Measurements from ENCODE around the gene TSSK2.

GRCh38 chr22:19092725-19093124 lies 38.4 kb upstream of the TSSK2 start:
- TF ChIP-seq, protein P1, sequence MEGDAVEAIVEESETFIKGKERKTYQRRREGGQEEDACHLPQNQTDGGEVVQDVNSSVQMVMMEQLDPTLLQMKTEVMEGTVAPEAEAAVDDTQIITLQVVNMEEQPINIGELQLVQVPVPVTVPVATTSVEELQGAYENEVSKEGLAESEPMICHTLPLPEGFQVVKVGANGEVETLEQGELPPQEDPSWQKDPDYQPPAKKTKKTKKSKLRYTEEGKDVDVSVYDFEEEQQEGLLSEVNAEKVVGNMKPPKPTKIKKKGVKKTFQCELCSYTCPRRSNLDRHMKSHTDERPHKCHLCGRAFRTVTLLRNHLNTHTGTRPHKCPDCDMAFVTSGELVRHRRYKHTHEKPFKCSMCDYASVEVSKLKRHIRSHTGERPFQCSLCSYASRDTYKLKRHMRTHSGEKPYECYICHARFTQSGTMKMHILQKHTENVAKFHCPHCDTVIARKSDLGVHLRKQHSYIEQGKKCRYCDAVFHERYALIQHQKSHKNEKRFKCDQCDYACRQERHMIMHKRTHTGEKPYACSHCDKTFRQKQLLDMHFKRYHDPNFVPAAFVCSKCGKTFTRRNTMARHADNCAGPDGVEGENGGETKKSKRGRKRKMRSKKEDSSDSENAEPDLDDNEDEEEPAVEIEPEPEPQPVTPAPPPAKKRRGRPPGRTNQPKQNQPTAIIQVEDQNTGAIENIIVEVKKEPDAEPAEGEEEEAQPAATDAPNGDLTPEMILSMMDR (IDR thresholded peaks at IDR 0.05 in 4 of 5, conservative IDR thresholded peaks at IDR 0.05 in 1 of 5) = no peak
- TF ChIP-seq POLR2A (IDR thresholded peaks at IDR 0.05) = no peak

Measured in gastrocnemius medialis (tissue), 4 donors.